SK-N-SH (cell line): ENCODE data around the gene CTU1. TPM values are rescaled to one million over a fixed set of nuclear protein-coding genes. Genes with fewer than 3 reads are reported as not detected.

Experiments used
- CTCF ChIA-PET: fragments of 300-600, 350-600 bp; formaldehyde crosslinking; extraction: SDS; loops from one replicate; lab custom pipeline; 2021; lab: Yijun Ruan, JAX
- POLR2A ChIA-PET: fragments of 350-600 bp; sonication (Branson Sonifier 250); formaldehyde crosslinking; extraction: SDS; loops from one replicate; lab custom pipeline; 2020; ENCODE audit warnings: antibody characterized with exemption, inconsistent platforms; lab: Yijun Ruan, JAX
- DNase-seq: peaks from one replicate; pipeline ENCODE4 v3.0.0; 2012
- H2AFZ ChIP-seq: fragments of 200-600 bp; sonication (generic); 2 replicates; pipeline ENCODE4 v1.8.1; 2016; ENCODE audit warnings: antibody characterized with exemption, mild to moderate bottlenecking, low read depth
- H3F3A ChIP-seq: fragments of 200-600 bp; sonication (generic); replicated peaks from 2 replicates; pipeline ENCODE3; 2016; ENCODE audit warnings: antibody characterized with exemption, mild to moderate bottlenecking; ENCODE audit not compliant: insufficient read depth
- H3K27ac ChIP-seq, 2 experiments: fragments of 200-500 bp in 1 of 2; fragments of 200-600 bp in 1 of 2; sonication (Bioruptor generic) in 1 of 2; sonication (generic), shearing (Covaris generic) in 1 of 2; 2 replicates each; pipeline versions ENCODE4 v1.5.1 to v1.6.1; 2014 to 2016; ENCODE audit warnings: low read depth in 2 of 2, inconsistent platforms in 1 of 2, low read length in 1 of 2, mild to moderate bottlenecking in 1 of 2, mixed read lengths in 1 of 2
- H3K27me3 ChIP-seq: fragments of 200-600 bp; sonication (generic), shearing (Covaris generic); 2 replicates; pipeline ENCODE4 v1.6.1; 2016; ENCODE audit warnings: mixed run types; ENCODE audit not compliant: insufficient read depth
- H3K36me3 ChIP-seq, 2 experiments: fragments of 200-500 bp in 1 of 2; fragments of 200-600 bp in 1 of 2; sonication (Bioruptor generic) in 1 of 2; sonication (generic) in 1 of 2; replicated peaks in 1 of 2; 2 replicates each; pipeline versions ENCODE3 to v1.5.1; 2014 to 2016; ENCODE audit warnings: low read length in 1 of 2, mild to moderate bottlenecking in 1 of 2; ENCODE audit not compliant: insufficient read depth in 2 of 2, control insufficient read depth in 1 of 2
- H3K4me1 ChIP-seq, 2 experiments: fragments of 200-500 bp in 1 of 2; fragments of 200-600 bp in 1 of 2; sonication (Bioruptor generic) in 1 of 2; sonication (generic), shearing (Covaris generic) in 1 of 2; 2 replicates each; pipeline versions ENCODE4 v1.5.1 to v1.6.1; 2014 to 2016; ENCODE audit warnings: low read depth in 1 of 2, low read length in 1 of 2, mixed run types in 1 of 2; ENCODE audit not compliant: insufficient read depth in 2 of 2, control insufficient read depth in 1 of 2
- H3K4me2 ChIP-seq: fragments of 200-600 bp; sonication (generic), shearing (Covaris generic); 2 replicates; pipeline ENCODE4 v1.6.1; 2017; ENCODE audit warnings: mixed run types
- H3K4me3 ChIP-seq, 2 experiments: fragments of 200-500 bp in 1 of 2; fragments of 200-600 bp in 1 of 2; sonication (Bioruptor generic) in 1 of 2; sonication (generic), shearing (Covaris generic) in 1 of 2; 2 replicates each; pipeline versions ENCODE4 v1.5.1 to v1.8.1; 2014 to 2016; ENCODE audit warnings: low read depth in 2 of 2, inconsistent platforms in 1 of 2, low read length in 1 of 2, mild to moderate bottlenecking in 1 of 2, mixed read lengths in 1 of 2, moderate library complexity in 1 of 2
- H3K79me2 ChIP-seq: fragments of 200-600 bp; sonication (generic); 2 replicates; pipeline ENCODE4 v1.8.1; 2017; ENCODE audit warnings: mild to moderate bottlenecking; ENCODE audit not compliant: insufficient read depth
- H3K9ac ChIP-seq: fragments of 200-600 bp; sonication (generic); 2 replicates; pipeline ENCODE4 v1.6.1; 2017; ENCODE audit warnings: mixed run types
- H3K9me2 ChIP-seq: fragments of 200-600 bp; sonication (generic); 2 replicates; pipeline ENCODE4 v1.6.1; 2017; ENCODE audit warnings: mixed run types
- H3K9me3 ChIP-seq: fragments of 200-600 bp; sonication (generic); 2 replicates; pipeline ENCODE4 v1.6.1; 2017; ENCODE audit warnings: mixed run types, mild to moderate bottlenecking, moderate library complexity
- H4K20me1 ChIP-seq: fragments of 200-600 bp; sonication (generic); 2 replicates; pipeline ENCODE4 v1.6.1; 2017; ENCODE audit warnings: mild to moderate bottlenecking, mixed run types; ENCODE audit not compliant: insufficient read depth
- CTCF ChIP-seq: fragments of 200-600 bp; sonication (generic); IDR thresholded peaks from 2 replicates; pipeline ENCODE4 v1.6.1; 2017; ENCODE audit warnings: antibody characterized with exemption, mild to moderate bottlenecking, moderate library complexity
- ELF1 ChIP-seq: IDR thresholded peaks from 2 replicates; pipeline ENCODE4 v1.4.0; 2012
- EP300 ChIP-seq, 2 experiments: IDR thresholded peaks; 2 replicates each; pipeline versions ENCODE4 v1.4.0 to v1.6.1; 2012; ENCODE audit warnings: borderline replicate concordance in 1 of 2, low read depth in 1 of 2, low read length in 1 of 2
- EZH2phosphoT487 ChIP-seq: fragments of 200-600 bp; sonication (generic); IDR thresholded peaks from 2 replicates; pipeline ENCODE4 v1.6.1; 2017; ENCODE audit warnings: low read depth, mixed run types, mild to moderate bottlenecking, antibody characterized with exemption, moderate library complexity, borderline replicate concordance
- FOSL2 ChIP-seq: IDR thresholded peaks from 2 replicates; pipeline ENCODE4 v1.4.0; 2012; ENCODE audit warnings: low read depth, mild to moderate bottlenecking, moderate library complexity, borderline replicate concordance
- FOXJ3 ChIP-seq: sonication (generic); formaldehyde crosslinking; IDR thresholded peaks from 2 replicates; pipeline ENCODE4 v1.5.1; 2020; ENCODE audit warnings: mild to moderate bottlenecking, missing genetic modification reagents
- FOXM1 ChIP-seq: IDR thresholded peaks from 2 replicates; pipeline ENCODE4 v1.4.0; 2012; ENCODE audit warnings: low read depth, mild to moderate bottlenecking
- JUND ChIP-seq: IDR thresholded peaks from 2 replicates; pipeline ENCODE4 v1.4.0; 2012
- MEF2A ChIP-seq: IDR thresholded peaks from 2 replicates; pipeline ENCODE4 v1.4.0; 2012; ENCODE audit warnings: low read depth, borderline replicate concordance
- MXI1 ChIP-seq: IDR thresholded peaks from 2 replicates; pipeline ENCODE4 v1.6.1; 2012; ENCODE audit warnings: mild to moderate bottlenecking, low read depth, low read length, improper control_type of control experiment
- NFIC ChIP-seq: IDR thresholded peaks from 2 replicates; pipeline ENCODE4 v1.4.0; 2012; ENCODE audit warnings: borderline replicate concordance
- NRF1 ChIP-seq: IDR thresholded peaks from 2 replicates; pipeline ENCODE4 v1.6.1; 2012; ENCODE audit warnings: low read depth, mild to moderate bottlenecking, low read length
- PBX3 ChIP-seq: IDR thresholded peaks from 2 replicates; pipeline ENCODE4; 2012
- REST ChIP-seq: IDR thresholded peaks from 2 replicates; pipeline ENCODE4 v1.6.1; 2012; ENCODE audit warnings: mild to moderate bottlenecking, low read depth, low read length, moderate library complexity
- SIN3A ChIP-seq: IDR thresholded peaks from 2 replicates; pipeline ENCODE4 v1.6.1; 2012; ENCODE audit warnings: low read depth, mild to moderate bottlenecking, low read length, moderate library complexity, borderline replicate concordance
- TCF12 ChIP-seq: IDR thresholded peaks from 2 replicates; pipeline ENCODE4 v1.4.0; 2012
- YY1 ChIP-seq: IDR thresholded peaks from 2 replicates; pipeline ENCODE4 v1.4.0; 2012; ENCODE audit warnings: low read depth, mild to moderate bottlenecking
- ZBTB33 ChIP-seq: IDR thresholded peaks from 2 replicates; pipeline ENCODE4 v1.4.0; 2012; ENCODE audit warnings: low read depth, borderline replicate concordance
- WGBS: methylation state at CpG from one replicate; pipeline ENCODE4 v1.1.6; 2017; ENCODE audit warnings: low lambda C conversion rate; 5-methylcytosine and 5-hydroxymethylcytosine counted together
- polyA plus RNA-seq, 3 experiments: library from polyadenylated mRNA; depleted of rRNA; stranded (reverse); fragments of >200 nt; gene quantifications; 2 replicates each; pipeline ENCODE4 v1.2.3, GENCODE V29; 2012
- TF ChIP-seq, protein P1 (sequence below): fragments of 150-350 bp; IDR thresholded peaks from 2 replicates; pipeline ENCODE4 v1.6.1; 2017; ENCODE audit warnings: antibody characterized with exemption, low read length, low read depth, borderline replicate concordance
- TF ChIP-seq, protein P2 (sequence below): IDR thresholded peaks from 2 replicates; pipeline ENCODE4 v1.4.0; 2012; ENCODE audit warnings: low read depth, borderline replicate concordance
- TF ChIP-seq, protein P3 (sequence below): IDR thresholded peaks from 2 replicates; pipeline ENCODE4 v1.4.0; 2012; ENCODE audit warnings: low read depth

CTU1 gene
- polyA plus RNA-seq, 1 of the 3 experiments (the other 2 are of a cell fraction) = 8.8 TPM

DNA sequence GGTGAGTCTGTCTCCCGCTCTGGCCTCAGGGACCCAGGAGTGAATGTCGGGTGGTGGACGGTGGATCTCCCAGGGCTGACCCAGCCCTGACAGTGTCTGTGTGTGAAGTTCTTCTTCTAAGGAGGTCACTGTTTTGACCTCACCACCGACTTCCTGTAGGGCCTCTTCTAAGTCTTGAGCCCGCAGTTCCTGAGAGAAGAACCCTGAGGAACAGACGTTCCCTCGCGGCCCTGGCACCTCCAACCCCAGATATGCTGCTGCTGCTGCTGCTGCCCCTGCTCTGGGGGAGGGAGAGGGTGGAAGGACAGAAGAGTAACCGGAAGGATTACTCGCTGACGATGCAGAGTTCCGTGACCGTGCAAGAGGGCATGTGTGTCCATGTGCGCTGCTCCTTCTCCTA, 33.9 kb upstream of the CTU1 start, which contains the start of gene SIGLEC7 (continued):
- TF ChIP-seq, protein P1, sequence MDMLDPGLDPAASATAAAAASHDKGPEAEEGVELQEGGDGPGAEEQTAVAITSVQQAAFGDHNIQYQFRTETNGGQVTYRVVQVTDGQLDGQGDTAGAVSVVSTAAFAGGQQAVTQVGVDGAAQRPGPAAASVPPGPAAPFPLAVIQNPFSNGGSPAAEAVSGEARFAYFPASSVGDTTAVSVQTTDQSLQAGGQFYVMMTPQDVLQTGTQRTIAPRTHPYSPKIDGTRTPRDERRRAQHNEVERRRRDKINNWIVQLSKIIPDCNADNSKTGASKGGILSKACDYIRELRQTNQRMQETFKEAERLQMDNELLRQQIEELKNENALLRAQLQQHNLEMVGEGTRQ = no peak
- TF ChIP-seq FOXM1 (no peak), FOSL2 (no peak), YY1 (no peak)

GRCh38 chr19:51141181-51141580, 33.0 kb upstream of the CTU1 start:
- Histone ChIP-seq H3K36me3 (no peaks in the 10 kb centered on the region), H3K79me2 (no peaks in the 10 kb centered on the region), H2AFZ (no peak overlapping the region), H3K9me2 (no peaks in the 10 kb centered on the region), H3K9ac (no peak overlapping the region), H3K27me3 (peaks cover 65% of the 10 kb centered on the region), H3K9me3 (no peaks in the 10 kb centered on the region), H4K20me1 (no peaks in the 10 kb centered on the region), H3K27ac (no peak overlapping the region), H3K4me3 (no peak overlapping the region), H3K4me2 (no peak overlapping the region), H3K4me1 (no peaks in the 10 kb centered on the region), H3F3A (no peaks in the 10 kb centered on the region)
- ChIA-PET CTCF (interaction anchor here (1.7 kb wide), 1 partner anchor 11 kb away, joined by 3 read pairs; no protein-coding TSS in a partner anchor), POLR2A (no interaction called here)
- 26% methylated on average over 6 of the region's 6 CpGs for WGBS
- DNase-seq = no peak
- no peak for TF ChIP-seq FOSL2
- TF ChIP-seq EZH2phosphoT487 = no peak
- TF ChIP-seq, protein P1 = no peak
- TF ChIP-seq FOXJ3 (CRISPR knock-in tag) = no peak
- TF ChIP-seq REST = no peak
- TF ChIP-seq TCF12 = no peak
- TF ChIP-seq SIN3A = no peak
- no peak for TF ChIP-seq JUND
- no peak for TF ChIP-seq CTCF
- TF ChIP-seq EP300 (IDR thresholded peaks at IDR 0.05; ENCODE audit: borderline replicate concordance in 1 of 2, low read depth in 1 of 2, low read length in 1 of 2) = no peak
- no peak for TF ChIP-seq MEF2A
- no peak for TF ChIP-seq ZBTB33
- no peak for TF ChIP-seq PBX3
- TF ChIP-seq, protein P2, sequence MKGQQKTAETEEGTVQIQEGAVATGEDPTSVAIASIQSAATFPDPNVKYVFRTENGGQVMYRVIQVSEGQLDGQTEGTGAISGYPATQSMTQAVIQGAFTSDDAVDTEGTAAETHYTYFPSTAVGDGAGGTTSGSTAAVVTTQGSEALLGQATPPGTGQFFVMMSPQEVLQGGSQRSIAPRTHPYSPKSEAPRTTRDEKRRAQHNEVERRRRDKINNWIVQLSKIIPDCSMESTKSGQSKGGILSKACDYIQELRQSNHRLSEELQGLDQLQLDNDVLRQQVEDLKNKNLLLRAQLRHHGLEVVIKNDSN = no peak
- no peak for TF ChIP-seq NRF1
- TF ChIP-seq, protein P3, sequence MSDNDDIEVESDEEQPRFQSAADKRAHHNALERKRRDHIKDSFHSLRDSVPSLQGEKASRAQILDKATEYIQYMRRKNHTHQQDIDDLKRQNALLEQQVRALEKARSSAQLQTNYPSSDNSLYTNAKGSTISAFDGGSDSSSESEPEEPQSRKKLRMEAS = no peak
- TF ChIP-seq ELF1 = no peak
- TF ChIP-seq NFIC = no peak
- no peak for TF ChIP-seq MXI1
